Gastroesophageal sphincter (tissue), 3 donors: ENCODE results near the gene CD300LG.

Experiments
- EP300 ChIP-seq: sonication (generic); formaldehyde crosslinking; IDR thresholded peaks from one replicate; pipeline ENCODE4 v1.6.1; 2017; ENCODE audit warnings: antibody characterized with exemption, mild to moderate bottlenecking
- POLR2A ChIP-seq, 2 donors: fragments of 450-650 bp; IDR thresholded peaks; one replicate each; pipeline ENCODE4 v1.6.1; 2017; ENCODE audit warnings: antibody characterized with exemption in 2 of 2, mild to moderate bottlenecking in 2 of 2, moderate library complexity in 1 of 2
- POLR2AphosphoS5 ChIP-seq: sonication (generic); formaldehyde crosslinking; IDR thresholded peaks from one replicate; pipeline ENCODE4 v1.6.1; 2017; ENCODE audit warnings: antibody characterized with exemption
- TF ChIP-seq, protein P1 (sequence below), 4 experiments: fragments of 200-600 bp in 2 of 4; fragments of 450-650 bp in 2 of 4; sonication (generic) in 1 of 4; IDR thresholded peaks; one replicate each; pipeline ENCODE4 v1.5.1; 2017 to 2019; ENCODE audit warnings: antibody characterized with exemption in 4 of 4, mild to moderate bottlenecking in 2 of 4, moderate library complexity in 2 of 4

DNA sequence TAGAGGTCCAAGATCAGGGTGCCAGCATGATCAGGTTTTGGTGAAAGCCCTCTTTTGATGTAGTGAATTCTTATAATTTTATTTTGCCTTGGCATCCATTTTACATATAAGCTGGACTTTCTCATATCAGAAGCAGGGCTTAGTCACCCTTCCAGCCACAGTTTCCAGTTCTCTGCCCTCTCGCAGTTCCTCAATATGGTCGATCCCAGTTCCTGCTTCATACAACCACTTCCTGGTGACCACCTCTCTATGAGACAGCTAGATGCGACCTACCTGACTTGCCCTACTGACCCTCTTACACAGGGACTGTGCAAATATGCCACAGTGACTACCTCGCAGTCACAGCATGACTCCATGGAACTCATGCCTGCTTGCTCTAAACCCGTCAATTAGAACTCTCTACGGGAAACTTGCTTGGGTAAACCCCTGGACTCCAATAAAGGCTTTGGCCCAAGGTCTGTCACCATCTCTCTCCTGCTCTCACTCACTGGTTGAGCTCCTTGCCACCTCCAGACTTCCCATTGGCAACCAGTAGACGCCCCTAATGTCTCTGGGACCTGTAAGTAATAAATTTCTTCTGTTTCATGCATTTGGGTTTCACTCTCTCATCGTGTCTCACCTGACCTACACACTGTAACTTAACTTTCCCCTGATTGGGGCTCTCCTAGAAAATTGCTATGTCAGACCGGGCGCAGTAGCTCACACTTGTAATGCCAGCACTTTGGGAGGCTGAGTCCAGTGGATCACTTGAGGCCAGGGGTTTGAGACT, 21.4 kb downstream of the CD300LG start:
- TF ChIP-seq, protein P1, sequence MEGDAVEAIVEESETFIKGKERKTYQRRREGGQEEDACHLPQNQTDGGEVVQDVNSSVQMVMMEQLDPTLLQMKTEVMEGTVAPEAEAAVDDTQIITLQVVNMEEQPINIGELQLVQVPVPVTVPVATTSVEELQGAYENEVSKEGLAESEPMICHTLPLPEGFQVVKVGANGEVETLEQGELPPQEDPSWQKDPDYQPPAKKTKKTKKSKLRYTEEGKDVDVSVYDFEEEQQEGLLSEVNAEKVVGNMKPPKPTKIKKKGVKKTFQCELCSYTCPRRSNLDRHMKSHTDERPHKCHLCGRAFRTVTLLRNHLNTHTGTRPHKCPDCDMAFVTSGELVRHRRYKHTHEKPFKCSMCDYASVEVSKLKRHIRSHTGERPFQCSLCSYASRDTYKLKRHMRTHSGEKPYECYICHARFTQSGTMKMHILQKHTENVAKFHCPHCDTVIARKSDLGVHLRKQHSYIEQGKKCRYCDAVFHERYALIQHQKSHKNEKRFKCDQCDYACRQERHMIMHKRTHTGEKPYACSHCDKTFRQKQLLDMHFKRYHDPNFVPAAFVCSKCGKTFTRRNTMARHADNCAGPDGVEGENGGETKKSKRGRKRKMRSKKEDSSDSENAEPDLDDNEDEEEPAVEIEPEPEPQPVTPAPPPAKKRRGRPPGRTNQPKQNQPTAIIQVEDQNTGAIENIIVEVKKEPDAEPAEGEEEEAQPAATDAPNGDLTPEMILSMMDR (IDR thresholded peaks at IDR 0.05): no peak
- TF ChIP-seq EP300: no peak
- no peak for TF ChIP-seq POLR2A (IDR thresholded peaks at IDR 0.05)
- no peak for TF ChIP-seq POLR2AphosphoS5
